Measurements from ENCODE around the gene ANKRD53.
A peak's percentile ranks its signal among the peaks of the same experiment; 100 is the strongest.
"Not testable (repeated sequence)": the region's sequence is repeated elsewhere in the genome, so short reads cannot be mapped to it uniquely, and the experiment has no call there.

ANKRD53 gene

GRCh38 chr2:70984576-70985282 is 6.3 kb downstream of the ANKRD53 start:
- in situ Hi-C loops (cut with MboI; ENCODE audit: low pct_unique_long_range_greater_than_20kb, low sequenced_read_pairs): no loop called here
- DNase-seq: peak; percentile 62

GRCh38 chr2:70985283-70985688 is 6.9 kb downstream of the ANKRD53 start:
- in situ Hi-C loops (cut with MboI; ENCODE audit: low pct_unique_long_range_greater_than_20kb, low sequenced_read_pairs): no loop called here
- no peak for DNase-seq

- DNase-seq: no peak
- in situ Hi-C loops (cut with MboI; ENCODE audit: low pct_unique_long_range_greater_than_20kb, low sequenced_read_pairs): no loop called here
These were observed 7.5 kb downstream of the ANKRD53 start for GRCh38 chr2:70985956-70986355.

- no peak for DNase-seq
- in situ Hi-C loops (cut with MboI; ENCODE audit: low pct_unique_long_range_greater_than_20kb, low sequenced_read_pairs): no loop called here
These were observed 8.2 kb downstream of the ANKRD53 start for GRCh38 chr2:70986499-70987189.

GRCh38 chr2:70987386-70987785 is 9.0 kb downstream of the ANKRD53 start:
- in situ Hi-C loops (cut with MboI; ENCODE audit: low pct_unique_long_range_greater_than_20kb, low sequenced_read_pairs): no loop called here
- no peak for DNase-seq

- DNase-seq: no peak
- in situ Hi-C loops (cut with MboI; ENCODE audit: low pct_unique_long_range_greater_than_20kb, low sequenced_read_pairs): no loop called here
These were observed 9.7 kb downstream of the ANKRD53 start for GRCh38 chr2:70988151-70988550.

GRCh38 chr2:70988726-70989648 is 10.6 kb downstream of the ANKRD53 start:
- no peak for DNase-seq
- in situ Hi-C loops (cut with MboI; ENCODE audit: low pct_unique_long_range_greater_than_20kb, low sequenced_read_pairs): no loop called here

GRCh38 chr2:70990216-70990615 is 11.8 kb downstream of the ANKRD53 start:
- no peak for DNase-seq
- in situ Hi-C loops (cut with MboI; ENCODE audit: low pct_unique_long_range_greater_than_20kb, low sequenced_read_pairs): no loop called here

- in situ Hi-C loops (cut with MboI; ENCODE audit: low pct_unique_long_range_greater_than_20kb, low sequenced_read_pairs): no loop called here
- DNase-seq: no peak
These were observed 12.7 kb downstream of the ANKRD53 start for GRCh38 chr2:70991142-70991541.

- DNase-seq: no peak
- in situ Hi-C loops (cut with MboI; ENCODE audit: low pct_unique_long_range_greater_than_20kb, low sequenced_read_pairs): no loop called here
These were observed 13.3 kb downstream of the ANKRD53 start for GRCh38 chr2:70991742-70992141.

- DNase-seq: peak; percentile 18
- in situ Hi-C loops (cut with MboI; ENCODE audit: low pct_unique_long_range_greater_than_20kb, low sequenced_read_pairs): no loop called here
These were observed 14.8 kb downstream of the ANKRD53 start for GRCh38 chr2:70992945-70993853.

- DNase-seq: peak; percentile 24
- in situ Hi-C loops (cut with MboI; ENCODE audit: low pct_unique_long_range_greater_than_20kb, low sequenced_read_pairs): no loop called here
These were observed 15.7 kb downstream of the ANKRD53 start for GRCh38 chr2:70994009-70994698.

GRCh38 chr2:70994699-70995425 is 16.4 kb downstream of the ANKRD53 start, which contains the start of gene TEX261:
TSS of gene TEX261 (minus strand) at chr2:70994873. CDS start at chr2:70994757, 116 bp downstream.
- in situ Hi-C loops (cut with MboI; ENCODE audit: low pct_unique_long_range_greater_than_20kb, low sequenced_read_pairs): no loop called here
- DNase-seq: peak; percentile 92

GRCh38 chr2:70995426-70995729 is 16.9 kb downstream of the ANKRD53 start:
- in situ Hi-C loops (cut with MboI; ENCODE audit: low pct_unique_long_range_greater_than_20kb, low sequenced_read_pairs): no loop called here
- DNase-seq: peak; percentile 48

- DNase-seq; in situ Hi-C loops (cut with MboI; ENCODE audit: low pct_unique_long_range_greater_than_20kb, low sequenced_read_pairs): not testable (repeated sequence)
These were observed 20.5 kb downstream of the ANKRD53 start for GRCh38 chr2:70998885-70999284.

- in situ Hi-C loops (cut with MboI; ENCODE audit: low pct_unique_long_range_greater_than_20kb, low sequenced_read_pairs): no loop called here
- DNase-seq: no peak
These were observed 20.9 kb downstream of the ANKRD53 start for GRCh38 chr2:70999362-70999761.

GRCh38 chr2:70999931-71000330 is 21.5 kb downstream of the ANKRD53 start:
- DNase-seq; in situ Hi-C loops (cut with MboI; ENCODE audit: low pct_unique_long_range_greater_than_20kb, low sequenced_read_pairs): not testable (repeated sequence)
